ENCODE data around the gene DACT2.

DNA sequence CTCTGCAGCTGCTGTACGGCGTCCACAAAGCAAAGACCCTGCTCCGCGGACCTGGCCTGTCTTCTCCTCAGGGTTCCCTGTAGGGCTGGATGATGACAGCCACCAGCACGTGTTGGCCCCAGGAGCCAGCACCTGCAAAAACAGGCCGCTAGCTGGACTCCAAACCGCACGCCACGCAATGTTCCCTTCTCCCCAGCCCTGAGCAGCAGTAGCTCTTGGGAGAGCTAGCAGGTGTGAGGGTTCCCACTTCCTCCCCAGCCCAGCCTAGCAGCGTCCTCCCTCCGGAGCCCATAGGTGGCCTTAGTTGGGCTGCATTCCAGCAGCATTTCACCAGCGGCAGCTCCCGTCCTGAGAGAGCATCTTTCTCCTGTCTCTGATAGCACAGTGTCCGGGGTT is 42.3 kb downstream of the DACT2 start:
- TF ChIP-seq, protein P1, sequence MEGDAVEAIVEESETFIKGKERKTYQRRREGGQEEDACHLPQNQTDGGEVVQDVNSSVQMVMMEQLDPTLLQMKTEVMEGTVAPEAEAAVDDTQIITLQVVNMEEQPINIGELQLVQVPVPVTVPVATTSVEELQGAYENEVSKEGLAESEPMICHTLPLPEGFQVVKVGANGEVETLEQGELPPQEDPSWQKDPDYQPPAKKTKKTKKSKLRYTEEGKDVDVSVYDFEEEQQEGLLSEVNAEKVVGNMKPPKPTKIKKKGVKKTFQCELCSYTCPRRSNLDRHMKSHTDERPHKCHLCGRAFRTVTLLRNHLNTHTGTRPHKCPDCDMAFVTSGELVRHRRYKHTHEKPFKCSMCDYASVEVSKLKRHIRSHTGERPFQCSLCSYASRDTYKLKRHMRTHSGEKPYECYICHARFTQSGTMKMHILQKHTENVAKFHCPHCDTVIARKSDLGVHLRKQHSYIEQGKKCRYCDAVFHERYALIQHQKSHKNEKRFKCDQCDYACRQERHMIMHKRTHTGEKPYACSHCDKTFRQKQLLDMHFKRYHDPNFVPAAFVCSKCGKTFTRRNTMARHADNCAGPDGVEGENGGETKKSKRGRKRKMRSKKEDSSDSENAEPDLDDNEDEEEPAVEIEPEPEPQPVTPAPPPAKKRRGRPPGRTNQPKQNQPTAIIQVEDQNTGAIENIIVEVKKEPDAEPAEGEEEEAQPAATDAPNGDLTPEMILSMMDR (IDR thresholded peaks at IDR 0.05) = no peak
- TF ChIP-seq, protein P2, sequence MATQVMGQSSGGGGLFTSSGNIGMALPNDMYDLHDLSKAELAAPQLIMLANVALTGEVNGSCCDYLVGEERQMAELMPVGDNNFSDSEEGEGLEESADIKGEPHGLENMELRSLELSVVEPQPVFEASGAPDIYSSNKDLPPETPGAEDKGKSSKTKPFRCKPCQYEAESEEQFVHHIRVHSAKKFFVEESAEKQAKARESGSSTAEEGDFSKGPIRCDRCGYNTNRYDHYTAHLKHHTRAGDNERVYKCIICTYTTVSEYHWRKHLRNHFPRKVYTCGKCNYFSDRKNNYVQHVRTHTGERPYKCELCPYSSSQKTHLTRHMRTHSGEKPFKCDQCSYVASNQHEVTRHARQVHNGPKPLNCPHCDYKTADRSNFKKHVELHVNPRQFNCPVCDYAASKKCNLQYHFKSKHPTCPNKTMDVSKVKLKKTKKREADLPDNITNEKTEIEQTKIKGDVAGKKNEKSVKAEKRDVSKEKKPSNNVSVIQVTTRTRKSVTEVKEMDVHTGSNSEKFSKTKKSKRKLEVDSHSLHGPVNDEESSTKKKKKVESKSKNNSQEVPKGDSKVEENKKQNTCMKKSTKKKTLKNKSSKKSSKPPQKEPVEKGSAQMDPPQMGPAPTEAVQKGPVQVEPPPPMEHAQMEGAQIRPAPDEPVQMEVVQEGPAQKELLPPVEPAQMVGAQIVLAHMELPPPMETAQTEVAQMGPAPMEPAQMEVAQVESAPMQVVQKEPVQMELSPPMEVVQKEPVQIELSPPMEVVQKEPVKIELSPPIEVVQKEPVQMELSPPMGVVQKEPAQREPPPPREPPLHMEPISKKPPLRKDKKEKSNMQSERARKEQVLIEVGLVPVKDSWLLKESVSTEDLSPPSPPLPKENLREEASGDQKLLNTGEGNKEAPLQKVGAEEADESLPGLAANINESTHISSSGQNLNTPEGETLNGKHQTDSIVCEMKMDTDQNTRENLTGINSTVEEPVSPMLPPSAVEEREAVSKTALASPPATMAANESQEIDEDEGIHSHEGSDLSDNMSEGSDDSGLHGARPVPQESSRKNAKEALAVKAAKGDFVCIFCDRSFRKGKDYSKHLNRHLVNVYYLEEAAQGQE (IDR thresholded peaks at IDR 0.05; ENCODE audit: insufficient read depth in 1 of 2, low read depth in 2 of 2, low read length in 1 of 2) = no peak
- no peak for TF ChIP-seq POLR2AphosphoS5 (IDR thresholded peaks at IDR 0.05; ENCODE audit: low read depth, low read length)
- no peak for TF ChIP-seq SIN3A (IDR thresholded peaks at IDR 0.05; ENCODE audit: borderline replicate concordance, insufficient read depth, low read depth, low read length)

Measured in Panc1 (cell line).